Lower leg skin (tissue), 3 donors: Measurements from ENCODE around the gene DPM2.

Source experiments
- POLR2A ChIP-seq, 2 donors: fragments of 450-650 bp; IDR thresholded peaks; one replicate each; pipeline ENCODE4 v1.6.1; 2016 to 2017; ENCODE audit warnings: antibody characterized with exemption in 2 of 2, mild to moderate bottlenecking in 1 of 2, moderate library complexity in 1 of 2
- TF ChIP-seq, protein P1 (sequence below), 3 donors: fragments of 450-650 bp; IDR thresholded peaks; one replicate each; pipeline ENCODE4 v1.5.1; 2016; ENCODE audit warnings: antibody characterized with exemption in 3 of 3, mild to moderate bottlenecking in 3 of 3, moderate library complexity in 2 of 3

DNA sequence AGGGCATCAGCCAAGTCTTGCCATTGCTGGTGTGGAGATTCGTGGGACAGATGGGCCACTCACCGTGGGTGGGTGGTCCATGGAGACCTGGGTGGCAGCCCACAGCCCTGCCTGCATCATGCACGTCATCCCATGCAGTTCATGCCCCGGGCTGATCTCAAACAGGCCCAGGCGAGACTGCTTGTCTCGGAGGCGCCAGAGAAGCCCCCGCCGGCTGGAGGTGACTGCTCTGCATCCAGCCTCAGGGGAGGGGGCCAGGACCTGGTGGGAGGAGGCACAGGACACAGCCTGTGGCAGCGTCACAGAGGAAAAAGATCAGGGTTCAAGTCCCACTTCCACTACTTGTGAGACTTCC is 8.1 kb downstream of the DPM2 start:
- TF ChIP-seq, protein P1, sequence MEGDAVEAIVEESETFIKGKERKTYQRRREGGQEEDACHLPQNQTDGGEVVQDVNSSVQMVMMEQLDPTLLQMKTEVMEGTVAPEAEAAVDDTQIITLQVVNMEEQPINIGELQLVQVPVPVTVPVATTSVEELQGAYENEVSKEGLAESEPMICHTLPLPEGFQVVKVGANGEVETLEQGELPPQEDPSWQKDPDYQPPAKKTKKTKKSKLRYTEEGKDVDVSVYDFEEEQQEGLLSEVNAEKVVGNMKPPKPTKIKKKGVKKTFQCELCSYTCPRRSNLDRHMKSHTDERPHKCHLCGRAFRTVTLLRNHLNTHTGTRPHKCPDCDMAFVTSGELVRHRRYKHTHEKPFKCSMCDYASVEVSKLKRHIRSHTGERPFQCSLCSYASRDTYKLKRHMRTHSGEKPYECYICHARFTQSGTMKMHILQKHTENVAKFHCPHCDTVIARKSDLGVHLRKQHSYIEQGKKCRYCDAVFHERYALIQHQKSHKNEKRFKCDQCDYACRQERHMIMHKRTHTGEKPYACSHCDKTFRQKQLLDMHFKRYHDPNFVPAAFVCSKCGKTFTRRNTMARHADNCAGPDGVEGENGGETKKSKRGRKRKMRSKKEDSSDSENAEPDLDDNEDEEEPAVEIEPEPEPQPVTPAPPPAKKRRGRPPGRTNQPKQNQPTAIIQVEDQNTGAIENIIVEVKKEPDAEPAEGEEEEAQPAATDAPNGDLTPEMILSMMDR (IDR thresholded peaks at IDR 0.05) = no peak
- TF ChIP-seq POLR2A (IDR thresholded peaks at IDR 0.05) = no peak
